Endothelial cell of umbilical vein (primary cell): Measurements from ENCODE around the gene QRICH2. TPM values are rescaled to one million over a fixed set of nuclear protein-coding genes. Genes with fewer than 3 reads are reported as not detected.

Experiments
- Bru-seq: library from RNA; stranded (reverse); fragments of 400-500 nt; gene quantifications from one replicate; lab custom pipeline; 2021; lab: Mats Ljungman, UMichigan
- BruChase-seq, 2 experiments: library from RNA; stranded (reverse); fragments of 400-500 nt; gene quantifications; one replicate each; lab custom pipeline; 2021; lab: Mats Ljungman, UMichigan
- BruUV-seq: library from RNA; stranded (reverse); fragments of 400-500 nt; replicated peaks from 2 replicates; lab custom pipeline; 2021; lab: Mats Ljungman, UMichigan
- CTCF ChIA-PET: fragments of 300-600, 350-600 bp; sonication (Branson Sonifier 250); formaldehyde crosslinking; loops from one replicate; lab custom pipeline; 2021; ENCODE audit warnings: antibody characterized with exemption, inconsistent platforms; lab: Charles Lee
- POLR2A ChIA-PET: fragments of 300-600, 350-600 bp; sonication (Branson Sonifier 250); formaldehyde crosslinking; loops from one replicate; lab custom pipeline; 2021; ENCODE audit warnings: antibody characterized with exemption, inconsistent platforms; lab: Charles Lee
- DNase-seq: peaks from one replicate; pipeline ENCODE4 v3.0.0-alpha.2; 2011; ENCODE audit warnings: low read depth, low spot score
- FAIRE-seq: peaks from 2 replicates; lab custom pipeline; 2011; peaks lifted over from hg19 to GRCh38; lab: Jason Lieb, UNC
- H2AFZ ChIP-seq: 2 replicates; pipeline ENCODE4 v1.6.0; 2012; ENCODE audit warnings: low read depth, low read length, control low read depth, inconsistent platforms
- H3K27ac ChIP-seq: 2 replicates; pipeline ENCODE4 v1.5.1; 2011; ENCODE audit warnings: low read depth, mild to moderate bottlenecking, control low read depth, low read length, moderate library complexity; ENCODE audit not compliant: insufficient read depth
- H3K27me3 ChIP-seq, 2 experiments: 2 replicates each; pipeline versions ENCODE4 v1.6.0 to v1.6.1; 2011; ENCODE audit warnings: low read length in 2 of 2, mixed read lengths in 1 of 2; ENCODE audit not compliant: control insufficient read depth in 2 of 2, insufficient read depth in 2 of 2
- H3K36me3 ChIP-seq, 2 experiments: 2 replicates in 1 of 2; 3 replicates in 1 of 2; pipeline ENCODE4 v1.5.1; 2011; ENCODE audit warnings: low read length in 2 of 2, mild to moderate bottlenecking in 1 of 2, moderate library complexity in 1 of 2; ENCODE audit not compliant: control insufficient read depth in 2 of 2, insufficient read depth in 2 of 2; ENCODE audit errors: extremely low read depth in 1 of 2
- H3K4me1 ChIP-seq: 3 replicates; pipeline ENCODE4 v1.5.1; 2011; ENCODE audit warnings: mild to moderate bottlenecking, low read length; ENCODE audit not compliant: control insufficient read depth, insufficient read depth; ENCODE audit errors: extremely low read depth
- H3K4me2 ChIP-seq: 2 replicates; pipeline ENCODE4 v1.6.1; 2011; ENCODE audit warnings: low read length, control low read depth, mixed read lengths; ENCODE audit not compliant: insufficient read depth
- H3K4me3 ChIP-seq, 3 experiments: fragments of 200-600 bp in 1 of 3; sonication (generic), shearing (Covaris generic) in 1 of 3; replicated peaks in 1 of 3; 2 replicates each; pipeline ENCODE4 v1.5.1; 2011 to 2016; ENCODE audit warnings: control low read depth in 3 of 3, low read length in 3 of 3, mild to moderate bottlenecking in 2 of 3, inconsistent platforms in 1 of 3, low read depth in 1 of 3, moderate library complexity in 1 of 3; ENCODE audit not compliant: insufficient read depth in 1 of 3
- H3K79me2 ChIP-seq: 2 replicates; pipeline ENCODE4 v1.6.0; 2012; ENCODE audit warnings: low read length, inconsistent platforms; ENCODE audit not compliant: control insufficient read depth, insufficient read depth
- H3K9ac ChIP-seq: replicated peaks from 2 replicates; pipeline ENCODE3; 2011; ENCODE audit warnings: low read length, control low read depth; ENCODE audit not compliant: insufficient read depth; ENCODE audit errors: extremely low read depth
- H3K9me1 ChIP-seq: replicated peaks from 3 replicates; pipeline ENCODE4 v1.6.0; 2011; ENCODE audit warnings: mild to moderate bottlenecking, low read length; ENCODE audit not compliant: control insufficient read depth, insufficient read depth; ENCODE audit errors: extremely low read depth
- H3K9me3 ChIP-seq: replicated peaks from 2 replicates; pipeline ENCODE4 v1.5.1; 2012; ENCODE audit warnings: low read length, inconsistent platforms; ENCODE audit not compliant: control insufficient read depth, insufficient read depth
- H4K20me1 ChIP-seq: replicated peaks from 2 replicates; pipeline ENCODE3; 2011; ENCODE audit warnings: mild to moderate bottlenecking, low read length; ENCODE audit not compliant: control insufficient read depth, insufficient read depth; ENCODE audit errors: extremely low read depth
- CTCF ChIP-seq, 2 donors: IDR thresholded peaks; 1 replicate in 1 of 2; 2 replicates in 1 of 2; pipeline ENCODE4 v1.5.1; 2011; ENCODE audit warnings: low read length in 2 of 2, mild to moderate bottlenecking in 2 of 2, moderate library complexity in 2 of 2, control low read depth in 1 of 2, inconsistent platforms in 1 of 2, low read depth in 1 of 2; ENCODE audit not compliant: insufficient read depth in 1 of 2; ENCODE audit errors: extremely low read depth in 1 of 2
- EZH2 ChIP-seq: IDR thresholded peaks from 2 replicates; pipeline ENCODE4 v1.6.1; 2012; ENCODE audit warnings: borderline replicate concordance, low read depth, mild to moderate bottlenecking, moderate library complexity, low read length, inconsistent platforms; ENCODE audit not compliant: severe bottlenecking
- FOS ChIP-seq: IDR thresholded peaks from 2 replicates; pipeline ENCODE4 v1.6.1; 2011; ENCODE audit warnings: mild to moderate bottlenecking, low read length, moderate library complexity, borderline replicate concordance; ENCODE audit not compliant: insufficient read depth
- GATA2 ChIP-seq: IDR thresholded peaks from 2 replicates; pipeline ENCODE4 v1.7.0; 2011; ENCODE audit warnings: low read depth, mild to moderate bottlenecking, moderate library complexity, mixed read lengths, low read length; ENCODE audit not compliant: insufficient read length, insufficient read depth
- JUN ChIP-seq: IDR thresholded peaks from 2 replicates; pipeline ENCODE4 v1.6.1; 2011; ENCODE audit warnings: borderline replicate concordance, low read depth; ENCODE audit not compliant: insufficient read length, insufficient read depth
- MAX ChIP-seq: IDR thresholded peaks from 2 replicates; pipeline ENCODE4 v1.6.1; 2011; ENCODE audit not compliant: insufficient read depth, insufficient read length
- MYC ChIP-seq: IDR thresholded peaks from one replicate; pipeline ENCODE4 v1.6.1; 2011; ENCODE audit warnings: mild to moderate bottlenecking, low read depth, low read length
- POLR2A ChIP-seq: IDR thresholded peaks from 2 replicates; pipeline ENCODE4 v1.6.1; 2012; ENCODE audit warnings: low read depth, mild to moderate bottlenecking, control low read depth, low read length
- POLR2AphosphoS5 ChIP-seq: IDR thresholded peaks from 2 replicates; pipeline ENCODE4 v1.6.1; 2012; ENCODE audit warnings: low read depth, mild to moderate bottlenecking, control low read depth, low read length, moderate library complexity; ENCODE audit not compliant: insufficient read depth
- dilution Hi-C: fragments of 300-500 bp; cut with MboI; formaldehyde crosslinking; loops from one replicate; pipeline ENCODE4 v1.15.0; 2019; ENCODE audit warnings: low sequenced_read_pairs; ENCODE audit not compliant: extremely low pct_ligation_motif_present
- intact Hi-C: fragments of 100-400 bp; cut with micrococcal nuclease; formaldehyde crosslinking; loops from one replicate; pipeline ENCODE4 v1.10.0; 2022
- long read RNA-seq: library from polyadenylated mRNA; stranded (forward); transcript quantifications from one replicate; pipeline ENCODE4 v2.0.0, GENCODE V29; 2021
- polyA minus RNA-seq, 3 experiments: library from RNA; depleted of rRNA, polyadenylated mRNA; stranded (reverse); fragments of >200 nt; gene quantifications; 1 replicate in 1 of 3; 2 replicates in 2 of 3; pipeline ENCODE4 v1.2.3, GENCODE V29; 2011
- polyA plus RNA-seq, 4 experiments: library from polyadenylated mRNA; depleted of rRNA in 3 of 4; stranded (reverse) in 3 of 4; unstranded in 1 of 4; fragments of >200 nt; gene quantifications; 2 replicates each; pipeline versions ENCODE4 v1.2.1 to v1.2.3, GENCODE V29; 2011 to 2012; ENCODE audit warnings: missing spikeins in 1 of 4
- total RNA-seq: library from RNA; stranded (reverse); gene quantifications from 2 replicates; pipeline ENCODE4 v1.2.3, GENCODE V29; 2021

The QRICH2 gene
- total RNA-seq (7.2 and 9.6 TPM in 2 replicates), polyA plus RNA-seq (6.7 and 9.8 TPM in 2 replicates), polyA minus RNA-seq (14.4 and 15.6 TPM in 2 replicates), Bru-seq, nascent RNA (percentile 52 among the genes with signal in this experiment), BruChase-seq, experiment 1, labeled RNA remaining after a 6-hour chase (percentile 83 among the genes with signal in this experiment), BruChase-seq, experiment 2, labeled RNA remaining after a 2-hour chase (percentile 57 among the genes with signal in this experiment)
- 2.0 and 3.5 TPM in 2 replicates for polyA plus RNA-seq (2011; cell fraction: cytosol; rRNA removed)
- 32.0 and 38.0 TPM in 2 replicates for polyA plus RNA-seq (2011; cell fraction: nucleus; rRNA removed)
- polyA plus RNA-seq (2012), result 2.2 and 2.7 TPM in 2 replicates
- 1.5 TPM for polyA minus RNA-seq (2011; cell fraction: cytosol; rRNA and poly(A)+ RNA removed)
- polyA minus RNA-seq (2011; cell fraction: nucleus; rRNA and poly(A)+ RNA removed), result 13.0 and 14.6 TPM in 2 replicates
- long read RNA-seq, partial matches to known transcripts, result 3 of 8 reads
- long read RNA-seq, other reads (novel, unspliced or antisense), result 5 of 8 reads

GRCh38 chr17:76307966-76308338 is at the start of gene QRICH2:
Gene QRICH2 (minus strand): TSS chr17:76308276. CDS start chr17:76307998, 278 bp downstream.
- dilution Hi-C loops (no loop called here), intact Hi-C loops (no loop called here)
- no TSS peak for BruUV-seq
- H3K4me3 ChIP-seq, result no peak within 1 kb of the TSS
- CTCF ChIA-PET, result interaction anchor here (1.0 to 4.2 kb wide), 4 partner anchors 28 to 90 kb away, joined by 3 to 24 read pairs (median 4); partner anchors contain the start of gene SPHK1
- FAIRE-seq (no peak), DNase-seq (no peak)
- H3K36me3 ChIP-seq, result peaks cover 10 to 13% of the 10 kb centered on the region in 2 experiments
- no peaks in the 10 kb centered on the region for H3K4me1 ChIP-seq
- H2AFZ ChIP-seq, result no peak within 1 kb of the TSS
- H3K4me2 ChIP-seq, result no peak within 1 kb of the TSS
- no peaks in the 10 kb centered on the region for H3K9me3 ChIP-seq
- no peak for TF ChIP-seq POLR2AphosphoS5
- POLR2A ChIA-PET, result no interaction called here
- no peak within 1 kb of the TSS for H3K9ac ChIP-seq
- no peak within 1 kb of the TSS for H3K27ac ChIP-seq
- H3K79me2 ChIP-seq, result no peaks in the 10 kb centered on the region
- no peaks in the 10 kb centered on the region for H4K20me1 ChIP-seq
- no peaks in the 10 kb centered on the region for H3K9me1 ChIP-seq
- no peaks in the 10 kb centered on the region for H3K27me3 ChIP-seq

- Histone ChIP-seq H3K79me2 (peaks cover 5% of the 10 kb centered on the region), H4K20me1 (no peaks in the 10 kb centered on the region), H3K9ac (no peak overlapping the region), H3K27me3 (no peaks in the 10 kb centered on the region), H2AFZ (no peak overlapping the region), H3K9me1 (no peaks in the 10 kb centered on the region), H3K4me2 (no peak overlapping the region), H3K4me3 (no peak overlapping the region), H3K27ac (no peak overlapping the region), H3K36me3 (no peaks in the 10 kb centered on the region), H3K4me1 (peaks cover 3% of the 10 kb centered on the region), H3K9me3 (no peaks in the 10 kb centered on the region)
- POLR2A ChIA-PET, result interaction anchor here (0.7 kb wide), 1 partner anchor 32 kb away, joined by 6 read pairs; no protein-coding TSS in a partner anchor
- BruUV-seq, result no TSS peak
- dilution Hi-C loops (no loop called here), intact Hi-C loops (no loop called here)
- no peak for DNase-seq
- FAIRE-seq, result no peak
- no peak for TF ChIP-seq FOS
- TF ChIP-seq MYC, result no peak
- no peak for TF ChIP-seq POLR2A
- no peak for TF ChIP-seq EZH2
- no peak for TF ChIP-seq JUN
- no peak for TF ChIP-seq POLR2AphosphoS5
- TF ChIP-seq MAX, result no peak
- no peak for TF ChIP-seq GATA2
- no peak for TF ChIP-seq CTCF (IDR thresholded peaks at IDR 0.05; ENCODE audit: extremely low read depth in 1 of 2, insufficient read depth in 1 of 2, low read depth in 1 of 2, low read length in 2 of 2)
- CTCF ChIA-PET, result interaction anchor here (0.8 to 2.2 kb wide), 3 partner anchors 12 to 41 kb away, joined by 4 to 7 read pairs (median 5); no protein-coding TSS in a partner anchor
These were observed 49.6 kb upstream of the QRICH2 start for GRCh38 chr17:76357597-76358158.
